CD1c-positive myeloid dendritic cell (primary cell): ENCODE measurements around the gene CFL2.
"Not testable (repeated sequence)": the region's sequence is repeated elsewhere in the genome, so short reads cannot be mapped to it uniquely, and the experiment has no call there.

Source experiments
- DNase-seq: peaks from one replicate; pipeline ENCODE4 v3.0.0-alpha.2; 2016; ENCODE audit errors: extremely low spot score

The CFL2 gene

GRCh38 chr14:34714320-34715126 is at the start of gene CFL2:
Gene CFL2 (minus strand): TSS chr14:34714593. CDS start chr14:34714540, 53 bp downstream.
- DNase-seq, result peak; percentile 74

- DNase-seq, result no peak
Observed at GRCh38 chr14:34755215-34755614, 40.8 kb upstream of the CFL2 start.

GRCh38 chr14:34754687-34755086 is 40.3 kb upstream of the CFL2 start:
- DNase-seq, result no peak

GRCh38 chr14:34750670-34751069 is 36.3 kb upstream of the CFL2 start:
- no peak for DNase-seq

GRCh38 chr14:34750233-34750632 is 35.8 kb upstream of the CFL2 start:
- no peak for DNase-seq

- no peak for DNase-seq
Observed at GRCh38 chr14:34749408-34749807, 35.0 kb upstream of the CFL2 start.

- DNase-seq, result no peak
Observed at GRCh38 chr14:34742270-34743115, 28.1 kb upstream of the CFL2 start.

- no peak for DNase-seq
Observed at GRCh38 chr14:34741840-34742239, 27.4 kb upstream of the CFL2 start.

- DNase-seq, result not testable (repeated sequence)
Observed at GRCh38 chr14:34740139-34740538, 25.7 kb upstream of the CFL2 start.

- not testable (repeated sequence) for DNase-seq
Observed at GRCh38 chr14:34737079-34737478, 22.7 kb upstream of the CFL2 start.

- DNase-seq, result no peak
Observed at GRCh38 chr14:34733245-34733644, 18.9 kb upstream of the CFL2 start.

GRCh38 chr14:34732802-34733201 is 18.4 kb upstream of the CFL2 start:
- no peak for DNase-seq

GRCh38 chr14:34723867-34724266 is 9.5 kb upstream of the CFL2 start:
- no peak for DNase-seq

GRCh38 chr14:34722723-34723545 is 8.5 kb upstream of the CFL2 start:
- peak; percentile 68 for DNase-seq

- no peak for DNase-seq
Observed at GRCh38 chr14:34721129-34721528, 6.7 kb upstream of the CFL2 start.

GRCh38 chr14:34718750-34719304 is 4.4 kb upstream of the CFL2 start:
- DNase-seq, result no peak

- peak; percentile 4 for DNase-seq
Observed at GRCh38 chr14:34715127-34715863, 902 bp upstream of the CFL2 start.

GRCh38 chr14:34713681-34714319 is 593 bp downstream of the CFL2 start:
- peak; percentile 77 for DNase-seq

GRCh38 chr14:34713122-34713680 is 1.2 kb downstream of the CFL2 start:
- DNase-seq, result no peak
